ENCODE data around the gene PLA2G3. TPM values are rescaled to one million over a fixed set of nuclear protein-coding genes. Genes with fewer than 3 reads are reported as not detected.
A peak's percentile ranks its signal among the peaks of the same experiment; 100 is the strongest.

PLA2G3 gene
- polyA plus RNA-seq, 6 donors from 2014 or later: not detected

GRCh38 chr22:31161386-31161785, 21.1 kb upstream of the PLA2G3 start:
- Mint-ChIP-seq H3K27me3 (no peaks in the 10 kb centered on the region), H3K27ac (peak overlapping the region in 5 of 6 donors; percentile 52 to 98 (median 94)), H3K4me3 (peak overlapping the region in 7 of 8 donors; percentile 90 to 99 (median 98)), H3K4me1 (peaks cover 24 to 45% (median 44%) of the 10 kb centered on the region in 3 donors), H3K36me3 (peaks cover 0 to 3% of the 10 kb centered on the region in 2 donors), H3K9me3 (no peaks in the 10 kb centered on the region)
- DNase-seq (no peak), ATAC-seq (ENCODE audit: low read depth in 2 of 2) (no peak)

GRCh38 chr22:31160328-31160978, 20.1 kb upstream of the PLA2G3 start:
- peak overlapping the region; percentile 92 to 99 (median 98) for H3K27ac Mint-ChIP-seq
- no peaks in the 10 kb centered on the region for H3K36me3 Mint-ChIP-seq
- ATAC-seq (ENCODE audit: low read depth in 2 of 2): peak; percentile 39 to 44
- H3K4me1 Mint-ChIP-seq: peaks cover 22 to 39% (median 39%) of the 10 kb centered on the region in 3 donors
- H3K4me3 Mint-ChIP-seq: peak overlapping the region; percentile 90 to 99 (median 98)
- no peak for DNase-seq
- peaks cover 0 to 8% (median 5%) of the 10 kb centered on the region in 3 donors for H3K27me3 Mint-ChIP-seq
- H3K9me3 Mint-ChIP-seq: no peaks in the 10 kb centered on the region

- Mint-ChIP-seq H3K27me3 (peaks cover 0 to 24% (median 5%) of the 10 kb centered on the region in 3 donors), H3K27ac (no peak overlapping the region), H3K4me1 (peaks cover 4 to 10% (median 10%) of the 10 kb centered on the region in 3 donors), H3K4me3 (no peak overlapping the region), H3K36me3 (no peaks in the 10 kb centered on the region), H3K9me3 (no peaks in the 10 kb centered on the region)
- no peak for DNase-seq
- ATAC-seq (ENCODE audit: low read depth in 2 of 2): no peak
These were observed 15.1 kb upstream of the PLA2G3 start for GRCh38 chr22:31155422-31155821.

GRCh38 chr22:31154975-31155374, 14.7 kb upstream of the PLA2G3 start:
- H3K4me1 Mint-ChIP-seq: peaks cover 1 to 8% (median 6%) of the 10 kb centered on the region in 3 donors
- ATAC-seq (ENCODE audit: low read depth in 2 of 2) (no peak), DNase-seq (no peak)
- no peaks in the 10 kb centered on the region for H3K9me3 Mint-ChIP-seq
- H3K27ac Mint-ChIP-seq: no peak overlapping the region
- H3K36me3 Mint-ChIP-seq: no peaks in the 10 kb centered on the region
- peaks cover 0 to 29% (median 5%) of the 10 kb centered on the region in 3 donors for H3K27me3 Mint-ChIP-seq
- H3K4me3 Mint-ChIP-seq: no peak overlapping the region

- no peak overlapping the region for H3K27ac Mint-ChIP-seq
- no peaks in the 10 kb centered on the region for H3K9me3 Mint-ChIP-seq
- ATAC-seq (ENCODE audit: low read depth in 2 of 2): no peak
- no peak overlapping the region for H3K4me3 Mint-ChIP-seq
- H3K27me3 Mint-ChIP-seq: peaks cover 0 to 36% (median 8%) of the 10 kb centered on the region in 3 donors
- no peaks in the 10 kb centered on the region for H3K4me1 Mint-ChIP-seq
- no peak for DNase-seq
- no peaks in the 10 kb centered on the region for H3K36me3 Mint-ChIP-seq
These were observed 13.0 kb upstream of the PLA2G3 start for GRCh38 chr22:31153357-31153756.

- DNase-seq (no peak), ATAC-seq (ENCODE audit: low read depth in 2 of 2) (no peak)
- Mint-ChIP-seq H3K27ac (peak overlapping the region in 2 of 6 donors; percentile 12 to 24), H3K9me3 (peaks cover 0 to 10% (median 0%) of the 10 kb centered on the region in 7 donors), H3K36me3 (no peaks in the 10 kb centered on the region), H3K27me3 (peaks cover 0 to 36% (median 8%) of the 10 kb centered on the region in 3 donors), H3K4me1 (no peaks in the 10 kb centered on the region), H3K4me3 (no peak overlapping the region)
These were observed 11.6 kb upstream of the PLA2G3 start for GRCh38 chr22:31151872-31152271.

- DNase-seq: no peak
- no peaks in the 10 kb centered on the region for H3K36me3 Mint-ChIP-seq
These were observed 10.3 kb upstream of the PLA2G3 start for GRCh38 chr22:31150615-31151014.

GRCh38 chr22:31148953-31149627, 8.8 kb upstream of the PLA2G3 start:
- DNase-seq: peak; percentile 22

More at GRCh38 chr22:31150615-31151014, 10.3 kb upstream of the PLA2G3 start:
- Mint-ChIP-seq H3K4me1 (no peaks in the 10 kb centered on the region), H3K9me3 (peaks cover 0 to 16% (median 0%) of the 10 kb centered on the region in 7 donors), H3K27ac (no peak overlapping the region), H3K27me3 (peaks cover 0 to 29% (median 5%) of the 10 kb centered on the region in 3 donors), H3K4me3 (no peak overlapping the region)
- no peak for ATAC-seq (ENCODE audit: low read depth in 2 of 2)

GRCh38 chr22:31148488-31148887, 8.2 kb upstream of the PLA2G3 start:
- peaks cover 0 to 31% (median 12%) of the 10 kb centered on the region in 7 donors for H3K9me3 Mint-ChIP-seq

More at GRCh38 chr22:31148953-31149627, 8.8 kb upstream of the PLA2G3 start:
- Mint-ChIP-seq H3K27me3 (peaks cover 0 to 39% (median 8%) of the 10 kb centered on the region in 3 donors), H3K36me3 (peaks cover 0 to 4% of the 10 kb centered on the region in 2 donors), H3K9me3 (peaks cover 0 to 29% (median 12%) of the 10 kb centered on the region in 7 donors), H3K4me1 (no peaks in the 10 kb centered on the region), H3K4me3 (no peak overlapping the region), H3K27ac (no peak overlapping the region)
- ATAC-seq (ENCODE audit: low read depth in 2 of 2): peak; percentile 61 to 68

GRCh38 chr22:31144223-31144622, 3.9 kb upstream of the PLA2G3 start:
- DNase-seq (no peak), ATAC-seq (ENCODE audit: low read depth in 2 of 2) (no peak)
- Mint-ChIP-seq H3K4me3 (no peak overlapping the region), H3K9me3 (peaks cover 0 to 31% (median 12%) of the 10 kb centered on the region in 7 donors), H3K36me3 (peaks cover 0 to 4% of the 10 kb centered on the region in 2 donors), H3K27ac (no peak overlapping the region), H3K4me1 (no peaks in the 10 kb centered on the region), H3K27me3 (peaks cover 6 to 45% (median 38%) of the 10 kb centered on the region in 3 donors)

More at GRCh38 chr22:31148488-31148887, 8.2 kb upstream of the PLA2G3 start:
- ATAC-seq (ENCODE audit: low read depth in 2 of 2) (no peak), DNase-seq (no peak)
- Mint-ChIP-seq H3K27ac (no peak overlapping the region), H3K4me1 (no peaks in the 10 kb centered on the region), H3K36me3 (peaks cover 0 to 4% of the 10 kb centered on the region in 2 donors), H3K27me3 (peaks cover under 1 to 35% (median 8%) of the 10 kb centered on the region in 3 donors), H3K4me3 (no peak overlapping the region)

- no peak for ATAC-seq (ENCODE audit: low read depth in 2 of 2)
- Mint-ChIP-seq H3K9me3 (peaks cover 0 to 31% (median 12%) of the 10 kb centered on the region in 7 donors), H3K4me1 (no peaks in the 10 kb centered on the region), H3K27me3 (peaks cover 4 to 46% (median 40%) of the 10 kb centered on the region in 3 donors), H3K36me3 (peaks cover 0 to 4% of the 10 kb centered on the region in 2 donors), H3K27ac (no peak overlapping the region), H3K4me3 (no peak overlapping the region)
- DNase-seq: no peak
These were observed 3.2 kb upstream of the PLA2G3 start for GRCh38 chr22:31143537-31143936.

- ATAC-seq (ENCODE audit: low read depth in 2 of 2): no peak
- no peak for DNase-seq
- peaks cover 0 to 31% (median 12%) of the 10 kb centered on the region in 7 donors for H3K9me3 Mint-ChIP-seq
- no peak overlapping the region for H3K27ac Mint-ChIP-seq
- H3K4me3 Mint-ChIP-seq: no peak overlapping the region
- no peaks in the 10 kb centered on the region for H3K4me1 Mint-ChIP-seq
- H3K36me3 Mint-ChIP-seq: peaks cover 0 to 4% of the 10 kb centered on the region in 2 donors
- H3K27me3 Mint-ChIP-seq: peaks cover 4 to 46% (median 40%) of the 10 kb centered on the region in 3 donors
These were observed 2.7 kb upstream of the PLA2G3 start for GRCh38 chr22:31143038-31143437.

- peaks cover 4 to 46% (median 42%) of the 10 kb centered on the region in 3 donors for H3K27me3 Mint-ChIP-seq
- peaks cover 0 to 25% (median 12%) of the 10 kb centered on the region in 7 donors for H3K9me3 Mint-ChIP-seq
- DNase-seq (no peak), ATAC-seq (ENCODE audit: low read depth in 2 of 2) (no peak)
- H3K4me1 Mint-ChIP-seq: no peaks in the 10 kb centered on the region
- no peak overlapping the region for H3K4me3 Mint-ChIP-seq
- H3K36me3 Mint-ChIP-seq: peaks cover 0 to 4% of the 10 kb centered on the region in 2 donors
- no peak overlapping the region for H3K27ac Mint-ChIP-seq
These were observed 2.0 kb upstream of the PLA2G3 start for GRCh38 chr22:31142285-31142684.
